Measurements from ENCODE around the gene CNN2.
A peak's percentile ranks its signal among the peaks of the same experiment; 100 is the strongest.

The CNN2 gene

DNA sequence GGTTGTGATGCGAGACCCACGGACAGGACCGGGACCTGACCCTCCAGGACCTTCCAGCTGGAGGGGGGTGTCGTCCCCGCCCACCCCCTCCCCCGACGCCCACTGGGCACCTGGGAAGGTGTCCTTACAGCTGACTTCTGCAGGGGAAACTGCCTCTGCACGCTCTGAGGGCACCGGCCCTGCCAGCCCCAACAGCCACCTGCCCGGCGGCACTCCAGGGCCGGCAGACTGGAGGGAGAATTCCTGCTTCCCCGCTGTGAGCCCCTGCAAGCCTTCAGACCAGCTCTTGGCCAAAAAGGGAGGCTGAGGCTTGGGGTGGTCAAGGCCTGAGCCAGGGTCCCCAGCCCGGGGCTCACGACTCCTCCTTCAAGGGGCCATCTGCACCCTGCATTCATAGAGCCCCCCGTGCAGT is 1.2 kb downstream of the CNN2 start:
- no peak for DNase-seq

DNA sequence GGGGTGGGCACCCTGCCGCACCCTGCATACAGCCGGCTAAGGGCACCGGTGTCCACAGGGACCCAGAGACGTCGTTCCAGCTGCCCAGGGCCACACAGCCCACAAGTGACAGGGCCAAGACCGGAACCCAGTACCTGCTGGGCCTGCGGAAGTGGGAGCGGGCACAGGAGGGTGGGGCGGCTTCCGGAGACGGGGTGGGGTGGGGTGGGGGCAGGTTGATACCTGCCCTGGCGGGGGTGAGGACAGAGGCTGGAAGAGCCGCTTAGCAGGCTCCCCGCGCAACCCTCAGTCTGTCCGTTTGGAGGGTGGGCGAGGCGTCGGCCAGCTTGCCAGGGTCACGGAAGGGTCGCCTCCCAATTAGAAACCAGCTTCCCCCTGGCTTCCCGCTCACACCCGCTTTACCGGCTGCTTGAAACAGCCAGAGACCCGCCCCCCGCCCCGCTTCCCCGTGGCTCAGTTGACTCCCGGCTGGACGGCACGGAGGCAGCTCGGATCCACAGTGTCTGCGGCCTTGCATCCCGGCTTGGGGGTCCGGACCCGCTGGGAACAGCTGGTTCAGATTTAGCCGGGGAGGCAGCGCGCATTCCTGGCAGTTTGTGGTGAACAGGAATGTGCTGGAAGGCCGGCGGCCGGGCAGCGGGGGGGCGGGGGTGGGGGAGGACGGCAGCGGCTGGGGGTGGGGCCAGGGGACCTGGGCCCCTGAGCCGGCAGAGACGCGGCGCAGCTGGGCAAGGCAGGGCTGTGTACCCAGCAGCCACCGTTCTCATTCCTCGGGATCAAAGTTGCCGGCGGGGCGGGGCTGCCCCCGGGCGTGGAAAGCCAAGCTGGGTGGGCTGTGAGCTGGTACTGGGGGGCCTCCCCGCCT is 1.9 kb downstream of the CNN2 start:
- DNase-seq, result peak; percentile 98

DNA sequence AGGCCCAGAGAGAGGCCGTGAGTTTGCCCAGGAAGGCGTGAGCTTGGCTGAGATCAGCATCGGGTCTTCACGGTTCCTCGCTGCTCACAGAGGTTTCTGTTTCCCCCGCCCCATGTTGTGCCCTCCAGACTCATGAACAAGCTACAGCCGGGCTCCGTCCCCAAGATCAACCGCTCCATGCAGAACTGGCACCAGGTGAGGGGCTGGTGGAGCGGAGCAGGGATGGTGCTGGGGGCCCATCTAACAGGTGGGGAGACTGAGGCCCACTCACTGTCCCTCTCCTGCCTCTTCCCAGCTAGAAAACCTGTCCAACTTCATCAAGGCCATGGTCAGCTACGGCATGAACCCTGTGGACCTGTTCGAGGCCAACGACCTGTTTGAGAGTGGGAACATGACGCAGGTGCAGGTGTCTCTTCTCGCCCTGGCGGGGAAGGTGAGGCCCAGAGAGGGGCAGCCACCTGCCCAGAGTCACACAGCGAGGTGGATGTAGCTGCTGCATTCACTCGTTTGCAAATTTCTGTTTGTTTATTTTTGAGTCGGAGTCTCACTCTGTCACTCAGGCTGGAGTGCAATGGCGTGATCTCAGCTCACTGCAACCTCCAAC is 6.0 kb downstream of the CNN2 start:
- DNase-seq, result no peak

DNA sequence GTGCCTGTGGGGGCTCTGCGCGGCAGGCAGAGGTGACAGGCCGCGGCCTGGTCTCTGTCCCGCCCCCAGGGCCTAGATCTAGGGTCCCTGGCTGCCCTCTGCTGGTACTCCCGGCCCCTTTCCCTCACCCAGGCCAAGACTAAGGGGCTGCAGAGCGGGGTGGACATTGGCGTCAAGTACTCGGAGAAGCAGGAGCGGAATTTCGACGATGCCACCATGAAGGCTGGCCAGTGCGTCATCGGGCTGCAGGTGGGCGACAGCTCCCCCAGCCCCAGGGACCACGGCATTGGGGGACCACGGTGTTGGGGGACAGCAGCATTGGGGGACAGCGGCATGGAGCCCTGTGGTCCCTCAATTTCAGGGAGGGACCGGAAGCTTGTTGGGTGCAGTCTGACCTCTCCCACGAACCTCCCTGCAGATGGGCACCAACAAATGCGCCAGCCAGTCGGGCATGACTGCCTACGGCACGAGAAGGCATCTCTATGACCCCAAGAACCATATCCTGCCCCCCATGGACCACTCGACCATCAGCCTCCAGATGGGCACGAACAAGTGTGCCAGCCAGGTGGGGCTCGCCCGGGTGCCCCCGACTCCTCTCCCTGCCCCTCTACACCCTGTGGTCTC is 9.7 kb downstream of the CNN2 start:
- no peak for DNase-seq

DNA sequence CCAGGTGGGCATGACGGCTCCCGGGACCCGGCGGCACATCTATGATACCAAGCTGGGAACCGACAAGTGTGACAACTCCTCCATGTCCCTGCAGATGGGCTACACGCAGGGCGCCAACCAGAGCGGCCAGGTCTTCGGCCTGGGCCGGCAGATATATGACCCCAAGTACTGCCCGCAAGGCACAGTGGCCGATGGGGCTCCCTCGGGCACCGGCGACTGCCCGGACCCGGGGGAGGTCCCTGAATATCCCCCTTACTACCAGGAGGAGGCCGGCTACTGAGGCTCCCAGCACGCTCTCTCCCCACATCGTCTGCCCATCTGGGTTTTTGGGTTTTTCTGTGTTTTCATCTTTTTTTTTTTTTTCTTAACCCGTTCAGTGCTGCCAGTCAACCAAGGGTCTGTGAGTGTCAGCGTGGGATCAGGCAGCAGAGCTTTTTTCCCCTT is 11.2 kb downstream of the CNN2 start:
- no peak for DNase-seq

DNA sequence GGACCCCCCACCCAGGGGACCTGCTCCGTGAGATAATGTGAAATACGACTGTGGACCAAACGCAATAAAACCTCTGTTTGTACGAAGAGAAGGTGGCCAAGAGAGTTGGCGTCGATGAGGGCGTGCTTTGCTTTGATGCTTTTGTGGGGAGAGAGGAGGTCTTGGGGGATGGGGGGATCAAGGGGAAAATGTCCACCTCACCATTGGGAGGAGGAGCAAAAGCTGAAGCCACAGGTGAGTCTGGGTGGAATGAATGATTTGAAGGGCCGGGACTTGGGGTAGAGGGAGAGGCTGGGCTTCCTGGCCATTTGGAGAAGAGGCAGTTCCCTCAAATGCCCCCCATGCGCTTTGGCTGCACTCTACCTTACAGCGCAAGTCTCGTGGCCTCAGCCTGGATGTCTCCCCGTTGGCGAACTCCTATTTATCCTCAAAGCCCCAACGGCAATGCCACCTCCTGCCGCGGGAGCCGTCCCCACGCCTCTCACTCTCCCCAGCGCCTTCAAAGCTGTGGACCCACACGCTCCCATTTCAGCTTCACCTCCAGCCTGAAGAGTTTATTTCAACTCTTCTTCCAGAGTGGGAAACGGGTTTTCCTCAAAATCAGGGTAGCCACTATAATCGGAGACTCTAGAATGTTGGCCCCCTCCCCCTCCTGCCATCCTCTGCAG is 12.7 kb downstream of the CNN2 start:
- no peak for DNase-seq

DNA sequence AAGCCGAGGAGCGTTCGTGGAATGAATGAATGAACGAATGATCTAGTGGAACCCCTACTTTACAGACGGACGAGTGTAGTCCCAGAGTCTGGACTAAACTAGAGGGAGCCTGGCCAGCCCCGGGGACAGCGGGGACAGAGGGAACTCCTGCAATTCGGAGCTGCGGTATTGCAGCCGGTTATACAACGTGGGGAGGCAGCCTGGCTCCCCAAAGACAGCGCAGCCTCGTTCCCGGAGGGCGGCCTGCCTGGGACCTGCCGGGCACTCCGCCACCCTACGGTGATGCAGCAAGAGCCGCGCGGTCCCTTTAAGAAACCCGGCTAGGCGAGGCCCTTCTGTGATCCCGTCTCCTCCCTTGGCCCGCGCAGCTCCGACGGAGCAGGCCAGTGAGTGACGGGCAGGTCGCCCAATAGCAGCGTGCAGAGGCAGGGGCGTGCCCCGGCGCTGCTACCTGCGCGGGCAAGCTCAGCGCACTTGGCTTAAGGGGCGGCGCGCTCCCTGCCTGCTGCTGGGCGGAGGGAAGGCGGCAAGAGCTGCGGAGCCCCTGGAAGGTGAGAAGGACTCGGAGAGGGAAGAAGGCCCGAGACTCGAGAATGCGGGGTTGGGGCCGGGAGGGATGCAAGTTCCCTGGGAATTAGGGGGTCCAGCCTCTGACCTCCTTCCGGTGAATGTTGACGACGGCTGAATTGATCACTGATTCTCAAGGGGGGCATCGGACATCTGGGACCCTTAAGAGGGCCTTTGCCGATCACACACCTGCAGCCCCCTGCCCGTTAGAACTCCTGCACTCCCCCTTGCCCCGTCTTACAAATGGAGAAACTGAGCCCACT is 13.5 kb downstream of the CNN2 start, which contains the start of gene ABCA7:
Gene ABCA7 (plus strand): TSS at position 462 of the 830 bp plus-strand sequence. CDS start 1,255 bp downstream, outside the sequence.
- DNase-seq, result peak; percentile 96

DNA sequence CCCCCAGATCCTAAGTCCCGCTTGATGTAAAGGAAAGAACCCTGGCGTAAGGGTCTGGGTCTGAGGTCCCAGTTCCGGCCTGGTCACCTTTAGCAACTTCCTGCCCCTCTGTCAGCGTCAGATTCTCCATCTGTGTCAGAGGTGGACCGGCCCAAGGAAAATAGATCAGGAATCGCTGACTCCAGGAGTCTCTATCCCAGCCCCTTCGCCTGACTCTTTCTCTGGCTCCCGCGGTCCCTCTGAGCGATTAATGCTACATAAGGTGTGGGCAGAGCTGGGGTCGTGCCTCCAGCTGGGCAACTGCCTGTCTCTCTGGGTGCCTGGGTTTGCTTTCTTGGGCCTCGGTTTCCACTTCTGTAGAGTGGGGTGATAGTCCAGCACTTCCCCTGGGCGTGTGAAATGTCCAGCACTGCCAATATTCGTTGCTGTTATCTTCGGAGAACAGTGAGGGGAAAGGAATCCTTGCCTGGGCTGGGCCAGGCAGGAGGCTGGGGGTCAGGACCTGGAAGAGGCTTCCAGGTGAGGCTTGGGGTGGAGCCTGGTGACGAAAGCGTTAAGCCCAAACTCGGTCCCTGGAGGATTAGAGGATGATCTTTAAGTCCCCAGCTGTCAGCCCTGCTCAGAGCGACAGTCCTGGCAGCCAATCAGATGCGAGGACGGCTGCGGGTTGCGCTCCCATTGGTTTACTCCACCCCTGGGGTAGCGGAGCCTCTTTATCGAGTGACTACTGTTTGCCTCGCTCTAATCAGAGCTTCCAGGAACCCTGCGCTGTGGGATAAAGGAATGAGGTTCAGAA is 14.3 kb downstream of the CNN2 start:
- peak; percentile 95 for DNase-seq

DNA sequence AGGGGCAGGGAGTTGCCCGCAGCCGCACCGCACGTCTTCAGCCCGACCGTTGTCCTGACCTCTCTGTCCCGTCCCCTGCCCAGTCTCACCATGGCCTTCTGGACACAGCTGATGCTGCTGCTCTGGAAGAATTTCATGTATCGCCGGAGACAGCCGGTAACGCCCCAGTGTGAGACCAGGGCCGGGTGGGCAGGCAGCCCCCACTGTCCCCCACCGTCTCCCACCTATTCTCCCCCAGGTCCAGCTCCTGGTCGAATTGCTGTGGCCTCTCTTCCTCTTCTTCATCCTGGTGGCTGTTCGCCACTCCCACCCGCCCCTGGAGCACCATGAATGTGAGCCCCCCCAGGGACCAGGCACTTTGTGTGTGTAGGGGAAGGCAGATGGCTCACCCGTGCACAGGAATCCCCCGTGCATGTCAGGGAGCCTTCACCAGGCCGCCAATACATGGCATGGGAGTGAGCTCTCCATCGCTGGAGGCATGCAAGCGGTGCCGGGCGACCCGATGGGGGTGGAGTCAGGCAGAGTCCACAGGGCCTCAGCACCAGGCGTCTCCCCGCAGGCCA is 14.9 kb downstream of the CNN2 start:
- no peak for DNase-seq

DNA sequence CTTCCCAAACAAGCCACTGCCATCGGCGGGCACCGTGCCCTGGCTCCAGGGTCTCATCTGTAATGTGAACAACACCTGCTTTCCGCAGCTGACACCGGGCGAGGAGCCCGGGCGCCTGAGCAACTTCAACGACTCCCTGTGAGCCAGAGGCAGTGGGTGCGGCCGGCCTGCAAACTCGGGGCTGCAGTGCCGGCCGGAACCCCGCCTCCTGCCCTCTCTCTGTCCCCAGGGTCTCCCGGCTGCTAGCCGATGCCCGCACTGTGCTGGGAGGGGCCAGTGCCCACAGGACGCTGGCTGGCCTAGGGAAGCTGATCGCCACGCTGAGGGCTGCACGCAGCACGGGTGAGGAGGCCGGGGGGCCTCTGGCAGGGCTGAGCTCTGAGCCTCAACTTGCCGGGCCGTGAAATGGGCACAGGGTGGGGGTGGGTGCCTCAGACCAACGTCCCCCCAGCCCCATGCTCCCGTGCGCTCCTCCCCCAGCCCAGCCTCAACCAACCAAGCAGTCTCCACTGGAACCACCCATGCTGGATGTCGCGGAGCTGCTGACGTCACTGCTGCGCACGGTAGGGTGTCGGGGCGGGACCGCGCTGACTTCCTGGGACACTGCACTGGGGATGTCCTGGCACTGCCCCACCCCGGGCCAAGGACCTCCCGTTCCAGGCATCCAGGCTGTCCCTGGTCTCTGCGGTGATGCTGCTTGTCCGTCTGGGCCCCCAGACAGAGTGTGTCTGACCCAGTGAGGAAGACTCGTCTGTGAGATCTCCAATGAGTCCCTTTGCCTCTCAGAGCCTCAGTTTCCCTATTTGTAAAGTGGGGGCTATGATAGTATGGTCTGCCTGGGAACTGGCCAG is 15.7 kb downstream of the CNN2 start:
- no peak for DNase-seq

DNA sequence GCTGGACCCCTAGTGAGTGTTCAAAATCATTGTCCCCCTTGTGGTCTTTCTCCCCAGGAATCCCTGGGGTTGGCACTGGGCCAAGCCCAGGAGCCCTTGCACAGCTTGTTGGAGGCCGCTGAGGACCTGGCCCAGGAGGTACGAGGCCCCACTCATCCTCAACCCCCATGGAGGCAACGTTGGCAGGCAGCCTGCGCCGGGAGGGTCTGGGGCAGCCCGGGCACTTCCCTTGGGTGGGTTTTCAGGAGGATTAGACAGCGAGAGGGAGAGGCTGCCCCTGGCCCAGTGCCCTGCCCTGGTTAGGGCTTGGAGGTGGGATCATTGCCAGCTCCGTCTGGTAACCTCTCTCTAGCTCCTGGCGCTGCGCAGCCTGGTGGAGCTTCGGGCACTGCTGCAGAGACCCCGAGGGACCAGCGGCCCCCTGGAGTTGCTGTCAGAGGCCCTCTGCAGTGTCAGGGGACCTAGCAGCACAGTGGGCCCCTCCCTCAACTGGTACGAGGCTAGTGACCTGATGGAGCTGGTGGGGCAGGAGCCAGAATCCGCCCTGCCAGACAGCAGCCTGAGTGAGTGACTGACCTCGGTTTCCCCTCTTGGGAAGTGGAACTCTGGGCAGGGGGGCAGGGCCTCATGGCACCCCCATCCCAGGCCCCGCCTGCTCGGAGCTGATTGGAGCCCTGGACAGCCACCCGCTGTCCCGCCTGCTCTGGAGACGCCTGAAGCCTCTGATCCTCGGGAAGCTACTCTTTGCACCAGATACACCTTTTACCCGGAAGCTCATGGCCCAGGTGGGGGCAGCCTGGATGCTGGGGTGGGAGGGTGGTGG is 16.5 kb downstream of the CNN2 start:
- no peak for DNase-seq

DNA sequence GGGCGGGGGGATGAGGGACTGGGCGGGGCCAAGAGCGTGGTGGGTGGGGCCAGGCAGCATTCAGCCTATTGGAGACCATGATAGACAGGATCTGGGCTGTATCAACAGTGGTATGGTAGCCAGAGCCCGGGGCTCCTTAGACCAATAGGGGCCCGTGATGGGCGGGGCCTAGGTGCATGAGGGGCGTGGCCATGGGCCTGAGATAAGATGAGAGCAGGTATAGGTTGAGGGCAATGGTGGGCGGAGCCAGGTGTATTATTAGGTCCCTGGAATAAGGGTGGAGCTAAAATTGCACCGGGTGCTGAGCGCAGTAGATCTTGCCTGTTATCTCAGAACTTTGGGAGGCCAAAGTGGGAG is 18.8 kb downstream of the CNN2 start:
- no peak for DNase-seq

DNA sequence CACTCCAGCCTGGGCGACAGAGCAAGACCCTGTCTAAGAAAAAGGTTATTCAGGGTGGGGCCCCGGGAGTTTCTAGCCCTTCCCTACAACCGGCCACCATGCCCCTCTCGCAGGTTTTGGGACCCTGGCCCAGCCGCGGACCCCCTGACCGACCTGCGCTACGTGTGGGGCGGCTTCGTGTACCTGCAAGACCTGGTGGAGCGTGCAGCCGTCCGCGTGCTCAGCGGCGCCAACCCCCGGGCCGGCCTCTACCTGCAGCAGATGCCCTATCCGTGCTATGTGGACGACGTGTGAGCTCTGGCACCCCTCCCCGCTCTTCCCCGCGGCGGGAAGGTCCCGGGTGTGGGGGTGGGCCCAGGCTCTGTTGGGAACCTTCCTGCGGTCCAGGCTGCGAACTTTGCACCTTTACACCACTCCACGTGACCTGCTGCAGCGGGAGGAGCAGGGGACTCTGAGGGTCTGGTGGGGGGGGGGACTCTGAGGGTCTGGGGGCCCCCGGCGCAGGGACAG is 19.8 kb downstream of the CNN2 start:
- no peak for DNase-seq

DNA sequence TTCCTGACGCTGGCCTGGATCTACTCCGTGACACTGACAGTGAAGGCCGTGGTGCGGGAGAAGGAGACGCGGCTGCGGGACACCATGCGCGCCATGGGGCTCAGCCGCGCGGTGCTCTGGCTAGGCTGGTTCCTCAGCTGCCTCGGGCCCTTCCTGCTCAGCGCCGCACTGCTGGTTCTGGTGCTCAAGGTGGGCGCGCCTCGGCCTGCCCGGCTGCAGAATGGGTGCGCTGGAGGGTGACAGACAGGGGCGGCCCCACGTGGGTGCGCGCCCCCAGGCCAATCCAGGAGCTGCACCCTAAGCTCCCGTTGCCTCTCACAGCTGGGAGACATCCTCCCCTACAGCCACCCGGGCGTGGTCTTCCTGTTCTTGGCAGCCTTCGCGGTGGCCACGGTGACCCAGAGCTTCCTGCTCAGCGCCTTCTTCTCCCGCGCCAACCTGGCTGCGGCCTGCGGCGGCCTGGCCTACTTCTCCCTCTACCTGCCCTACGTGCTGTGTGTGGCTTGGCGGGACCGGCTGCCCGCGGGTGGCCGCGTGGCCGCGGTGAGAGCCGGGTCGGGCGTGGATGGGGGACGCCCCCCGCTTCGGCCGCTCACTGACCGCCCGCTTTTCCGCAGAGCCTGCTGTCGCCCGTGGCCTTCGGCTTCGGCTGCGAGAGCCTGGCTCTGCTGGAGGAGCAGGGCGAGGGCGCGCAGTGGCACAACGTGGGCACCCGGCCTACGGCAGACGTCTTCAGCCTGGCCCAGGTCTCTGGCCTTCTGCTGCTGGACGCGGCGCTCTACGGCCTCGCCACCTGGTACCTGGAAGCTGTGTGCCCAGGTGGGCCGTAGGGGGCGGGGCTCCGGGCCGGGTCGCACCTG is 20.7 kb downstream of the CNN2 start:
- no peak for DNase-seq

DNA sequence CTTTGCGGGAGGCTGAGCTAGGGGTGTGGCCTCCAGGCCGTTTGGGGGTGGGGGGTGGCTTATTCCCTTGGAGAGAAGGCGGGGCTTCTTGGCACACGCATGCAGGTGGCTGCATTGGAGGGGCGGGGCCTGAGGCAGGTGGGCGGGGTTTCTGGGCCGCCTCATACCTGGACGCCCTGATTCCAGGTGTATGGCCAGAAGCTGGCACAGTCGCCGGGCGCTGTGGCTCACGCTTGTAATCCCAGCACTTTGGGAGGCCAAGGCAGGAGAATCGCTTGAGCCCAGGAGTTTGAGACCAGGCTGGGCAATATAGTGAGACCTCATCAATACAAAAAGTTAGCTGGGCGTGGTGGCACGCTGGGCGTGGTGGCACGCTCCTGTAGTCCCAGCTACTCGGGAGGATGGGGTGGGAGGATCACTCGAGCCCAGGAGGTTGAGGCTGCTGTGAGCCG is 21.3 kb downstream of the CNN2 start:
- DNase-seq, result no peak

DNA sequence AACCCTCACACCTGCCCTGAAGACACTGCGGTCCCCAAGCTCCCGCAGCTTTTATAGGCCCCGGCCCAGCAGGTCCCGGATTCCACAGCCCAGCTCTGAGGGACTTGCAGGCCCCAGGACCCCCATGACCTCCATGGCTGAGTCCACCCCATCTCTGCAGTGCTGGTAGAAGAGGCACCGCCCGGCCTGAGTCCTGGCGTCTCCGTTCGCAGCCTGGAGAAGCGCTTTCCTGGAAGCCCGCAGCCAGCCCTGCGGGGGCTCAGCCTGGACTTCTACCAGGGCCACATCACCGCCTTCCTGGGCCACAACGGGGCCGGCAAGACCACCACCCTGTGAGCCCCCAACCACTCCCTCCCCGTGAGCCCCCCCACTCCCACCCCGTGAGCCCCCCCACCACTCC is 22.7 kb downstream of the CNN2 start:
- no peak for DNase-seq

DNA sequence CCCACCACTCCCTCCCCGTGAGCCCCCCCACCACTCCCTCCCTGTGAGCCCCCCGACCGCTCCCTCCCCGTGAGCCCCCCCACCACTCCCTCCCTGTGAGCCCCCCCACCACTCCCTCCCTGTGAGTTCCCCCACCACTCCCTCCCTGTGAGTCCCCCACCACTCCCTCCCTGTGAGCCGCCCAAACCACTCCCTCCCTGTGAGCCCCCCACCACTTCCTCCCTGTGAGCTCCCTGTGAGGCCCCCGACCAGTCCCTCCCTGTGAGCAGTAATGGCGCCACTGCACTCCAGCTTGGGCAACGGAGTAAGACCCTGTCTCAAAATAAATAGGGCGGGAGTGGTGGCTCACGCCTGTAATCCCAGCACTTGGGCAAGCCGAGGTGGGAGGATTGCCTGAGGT is 23.4 kb downstream of the CNN2 start:
- no peak for DNase-seq

Measured in fibroblast of skin of back (primary cell).